HepG2 (cell line): Measurements from ENCODE around the gene TBC1D22A. TPM values are rescaled to one million over a fixed set of nuclear protein-coding genes. Genes with fewer than 3 reads are reported as not detected.
"Not testable (repeated sequence)": the region's sequence is repeated elsewhere in the genome, so short reads cannot be mapped to it uniquely, and the experiment has no call there.

Source experiments
- ATAC-seq: fragments of 200-7000 bp; cut with Tn5 transposase; 3 replicates; pipeline ENCODE4 v1.9.1; 2020; ENCODE audit warnings: mild to moderate bottlenecking, moderate library complexity
- BruUV-seq: library from RNA; stranded (reverse); fragments of 400-500 nt; replicated peaks from 2 replicates; lab custom pipeline; 2021; lab: Mats Ljungman, UMichigan
- CTCF ChIA-PET: fragments of 300-600 bp; formaldehyde crosslinking; extraction: SDS; loops from one replicate; lab custom pipeline; 2021; ENCODE audit warnings: low total read pairs, inconsistent platforms, low intra/inter-chr PET ratio; lab: Yijun Ruan, JAX
- POLR2A ChIA-PET: fragments of 350-600 bp; sonication (Branson Sonifier 250); formaldehyde crosslinking; loops from one replicate; lab custom pipeline; 2020; ENCODE audit warnings: antibody characterized with exemption, inconsistent platforms; lab: Yijun Ruan, JAX
- DNase-seq: peaks from one replicate; pipeline ENCODE4 v3.0.0-alpha.2; 2015; ENCODE audit warnings: low spot score
- FAIRE-seq: peaks from 3 replicates; lab custom pipeline; 2011; peaks lifted over from hg19 to GRCh38; lab: Jason Lieb, UNC
- H2AFZ ChIP-seq: one replicate; pipeline ENCODE4 v1.6.1; 2011; ENCODE audit warnings: low read length, inconsistent platforms
- H3K27ac ChIP-seq: fragments of 300-600 bp; 3 replicates; pipeline ENCODE4 v1.8.0; 2011; ENCODE audit warnings: mixed run types, mild to moderate bottlenecking, mixed read lengths, low read length, inconsistent platforms; ENCODE audit not compliant: insufficient read depth; ENCODE audit errors: extremely low read length
- H3K27me3 ChIP-seq, 2 experiments: fragments of 200-600 bp in 1 of 2; 2 replicates in 1 of 2; 3 replicates in 1 of 2; pipeline versions ENCODE4 v1.6.0 to v1.8.0; 2011; ENCODE audit warnings: low read length in 2 of 2, mild to moderate bottlenecking in 2 of 2, moderate library complexity in 2 of 2, inconsistent platforms in 1 of 2; ENCODE audit not compliant: insufficient read depth in 2 of 2, control insufficient read depth in 1 of 2
- H3K36me3 ChIP-seq, 2 experiments: fragments of 200-600 bp in 1 of 2; replicated peaks in 1 of 2; 2 replicates in 1 of 2; 3 replicates in 1 of 2; pipeline versions ENCODE4 v1.5.1 to v1.8.0; 2011; ENCODE audit warnings: low read length in 2 of 2, inconsistent platforms in 1 of 2; ENCODE audit not compliant: insufficient read depth in 2 of 2, control insufficient read depth in 1 of 2
- H3K4me1 ChIP-seq: 2 replicates; pipeline ENCODE4 v1.5.1; 2012; ENCODE audit warnings: low read length, inconsistent platforms; ENCODE audit not compliant: insufficient read depth
- H3K4me2 ChIP-seq: 2 replicates; pipeline ENCODE4 v1.6.0; 2011; ENCODE audit warnings: low read depth, low read length, inconsistent platforms
- H3K4me3 ChIP-seq, 3 experiments: fragments of 200-600 bp in 1 of 3; sonication (generic), shearing (Covaris generic) in 1 of 3; replicated peaks in 1 of 3; 2 replicates each; pipeline ENCODE4 v1.5.1; 2011 to 2016; ENCODE audit warnings: low read length in 3 of 3, inconsistent platforms in 2 of 3, low read depth in 2 of 3, mild to moderate bottlenecking in 2 of 3, control low read depth in 1 of 3, mixed read lengths in 1 of 3; ENCODE audit not compliant: insufficient read depth in 1 of 3
- H3K79me2 ChIP-seq: one replicate; pipeline ENCODE4 v1.6.1; 2011; ENCODE audit warnings: low read length, inconsistent platforms; ENCODE audit not compliant: insufficient read depth
- H3K9ac ChIP-seq: 2 replicates; pipeline ENCODE4 v1.6.0; 2011; ENCODE audit warnings: mild to moderate bottlenecking, low read depth, low read length, inconsistent platforms; ENCODE audit not compliant: insufficient read depth
- H3K9me3 ChIP-seq: 2 replicates; pipeline ENCODE4 v1.5.1; 2012; ENCODE audit warnings: mild to moderate bottlenecking, low read length
- H4K20me1 ChIP-seq: 2 replicates; pipeline ENCODE4 v1.6.0; 2011; ENCODE audit warnings: inconsistent platforms, mild to moderate bottlenecking, low read length, moderate library complexity; ENCODE audit not compliant: insufficient read depth
- ATM ChIP-seq: fragments of 450-650 bp; IDR thresholded peaks from 2 replicates; pipeline ENCODE4 v1.7.1; 2017; ENCODE audit warnings: mild to moderate bottlenecking, borderline replicate concordance
- CENPBD1 ChIP-seq: sonication (generic); formaldehyde crosslinking; IDR thresholded peaks from 2 replicates; pipeline ENCODE4 v1.8.0; 2022; ENCODE audit warnings: missing genetic modification reagents, low read depth, mild to moderate bottlenecking, borderline replicate concordance
- FOXO1 ChIP-seq: sonication (generic); formaldehyde crosslinking; IDR thresholded peaks from 2 replicates; pipeline ENCODE4 v1.4.0; 2020; ENCODE audit warnings: missing genetic modification reagents
- IRF9 ChIP-seq: sonication (generic); formaldehyde crosslinking; IDR thresholded peaks from 2 replicates; pipeline ENCODE4 v1.8.0; 2022; ENCODE audit warnings: missing genetic modification reagents, mild to moderate bottlenecking, borderline replicate concordance
- KDM5B ChIP-seq: sonication (generic); formaldehyde crosslinking; IDR thresholded peaks from 2 replicates; pipeline ENCODE4 v1.4.0; 2020; ENCODE audit warnings: missing genetic modification reagents, mild to moderate bottlenecking, borderline replicate concordance
- MAX ChIP-seq: IDR thresholded peaks from 2 replicates; pipeline ENCODE4 v1.6.1; 2012; ENCODE audit warnings: inconsistent platforms
- MEIS2 ChIP-seq: sonication (generic); formaldehyde crosslinking; IDR thresholded peaks from 2 replicates; pipeline ENCODE4 v1.9.0; 2021; ENCODE audit warnings: mild to moderate bottlenecking, missing genetic modification reagents
- RAD51 ChIP-seq: fragments of 450-650 bp; IDR thresholded peaks from 2 replicates; pipeline ENCODE4 v1.6.1; 2016; ENCODE audit warnings: borderline replicate concordance
- ZNF468 ChIP-seq: sonication (generic); formaldehyde crosslinking; IDR thresholded peaks from 2 replicates; pipeline ENCODE4 v1.8.0; 2022; ENCODE audit warnings: mild to moderate bottlenecking, moderate library complexity, missing genetic modification reagents
- ZNF563 ChIP-seq: sonication (generic); formaldehyde crosslinking; IDR thresholded peaks from 2 replicates; pipeline ENCODE4 v1.8.0; 2022; ENCODE audit warnings: mild to moderate bottlenecking, moderate library complexity, missing genetic modification reagents
- WGBS: methylation state at CpG from one replicate; pipeline ENCODE4 v1.1.6; 2017; ENCODE audit warnings: low lambda C conversion rate; 5-methylcytosine and 5-hydroxymethylcytosine counted together
- in situ Hi-C: cut with HindIII; loops from 2 replicates; pipeline ENCODE4 v1.10.0; 2017; ENCODE audit warnings: low pct_unique_long_range_greater_than_20kb; ENCODE audit not compliant: extremely low pct_ligation_motif_present
- intact Hi-C: fragments of 100-400 bp; cut with micrococcal nuclease; formaldehyde crosslinking; loops from one replicate; pipeline ENCODE4 v1.10.0; 2022; ENCODE audit not compliant: unreplicated experiment
- polyA plus RNA-seq, 8 experiments: library from polyadenylated mRNA; depleted of rRNA in 3 of 8; stranded (reverse) in 7 of 8; unstranded in 1 of 8; fragments of >200 nt; fragmentation: Illumina TruSeq in 4 of 8; extraction: Trizol in 4 of 8; gene quantifications; 2 replicates each; pipeline versions ENCODE4 v1.2.1 to v1.2.3, GENCODE V29; 2011 to 2016; ENCODE audit warnings: low read depth in 4 of 8, missing spikeins in 1 of 8, mixed read lengths in 1 of 8; ENCODE audit not compliant: insufficient read depth in 1 of 8
- total RNA-seq, 5 experiments: library from RNA; depleted of rRNA; stranded (reverse); fragments of >200 nt; fragmentation: Illumina TruSeq; extraction: Trizol; gene quantifications; 2 replicates each; pipeline ENCODE4 v1.2.3, GENCODE V29; 2016; ENCODE audit warnings: low read depth in 1 of 5

The TBC1D22A gene
- total and polyA plus RNA-seq, 2 of the 13 experiments (the other 11 are each of a cell fraction or from before 2014, with no cell fraction given), result 17.3 to 18.0 TPM

DNA sequence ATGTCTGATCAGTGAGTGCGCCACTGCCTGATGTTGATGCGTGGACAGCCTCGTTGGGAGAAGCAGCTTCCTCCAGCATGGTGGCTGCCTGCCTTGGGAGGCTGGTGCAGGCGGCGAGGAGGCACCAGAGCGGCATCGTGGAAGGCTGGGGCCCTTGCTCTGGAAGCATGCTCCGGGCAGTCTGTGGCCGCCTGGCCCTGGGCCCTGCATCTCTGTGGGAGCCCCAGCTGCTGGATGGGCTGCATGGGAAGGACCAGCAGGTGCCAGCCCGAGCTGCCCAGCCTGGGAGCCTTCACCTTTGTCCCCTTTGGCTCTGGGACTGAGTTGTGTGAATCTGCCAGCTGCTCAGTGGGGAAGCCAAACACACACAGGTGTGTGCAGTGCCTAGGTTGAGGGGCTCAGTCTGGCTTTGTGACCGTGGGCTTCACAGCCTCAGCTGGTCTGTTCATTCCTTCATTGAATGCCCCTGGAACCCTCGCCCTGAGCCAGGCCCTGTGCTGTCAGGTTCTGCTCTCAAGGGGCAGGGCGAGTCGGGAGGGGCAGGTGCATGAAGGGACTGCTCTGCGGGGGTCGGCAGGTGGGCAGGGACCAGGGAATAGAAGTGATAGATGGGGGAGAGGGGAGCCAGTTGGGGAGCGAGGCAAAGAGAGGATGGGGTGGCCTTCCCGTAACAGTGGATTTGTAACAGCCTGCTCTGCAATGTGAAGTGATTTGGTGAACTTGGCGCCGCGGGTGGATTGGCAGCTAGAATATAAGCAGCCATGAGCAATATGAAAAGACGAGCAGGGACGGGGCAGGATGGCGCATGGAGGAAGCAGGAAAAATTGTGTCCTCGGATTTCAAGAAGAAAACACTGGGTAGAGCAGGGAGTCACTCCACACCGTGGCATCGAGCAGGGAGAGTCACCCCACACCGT lies 354.2 kb downstream of the TBC1D22A start (continued):
- no peak for TF ChIP-seq CENPBD1 (CRISPR knock-in tag)

GRCh38 chr22:47117442-47117841 lies 355.0 kb downstream of the TBC1D22A start:
- H3K9ac ChIP-seq, H3K4me2 ChIP-seq, H3K4me3 ChIP-seq, H3K36me3 ChIP-seq, CTCF ChIA-PET, H2AFZ ChIP-seq, BruUV-seq, H3K27ac ChIP-seq, DNase-seq, H3K4me1 ChIP-seq, H3K27me3 ChIP-seq, H3K9me3 ChIP-seq, intact Hi-C loops, H4K20me1 ChIP-seq, in situ Hi-C loops, ATAC-seq, H3K79me2 ChIP-seq, POLR2A ChIA-PET, FAIRE-seq: not testable (repeated sequence)
- WGBS, result over 99% methylated on average over 14 of the region's 18 CpGs

DNA sequence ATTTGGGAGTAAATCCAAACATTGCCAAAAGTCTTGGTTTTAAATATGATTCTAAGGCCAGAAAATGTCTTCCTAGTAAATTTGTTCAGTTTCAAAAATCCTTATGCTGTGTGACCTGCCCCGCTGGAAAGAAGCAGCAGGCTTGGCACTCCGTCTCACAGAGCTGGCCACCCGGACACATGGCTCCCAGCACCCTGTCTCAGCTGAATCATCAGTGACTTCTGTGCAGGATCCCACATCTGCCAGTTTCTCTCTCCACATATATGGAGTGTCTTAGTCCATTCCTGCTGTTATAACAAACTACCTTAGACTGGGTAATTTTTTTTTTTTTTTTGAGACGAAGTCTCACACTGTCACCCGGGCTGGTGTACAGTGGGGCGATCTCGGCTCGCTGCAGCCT lies 356.7 kb downstream of the TBC1D22A start:
- H3K4me3 ChIP-seq, result no peak overlapping the region
- H3K4me2 ChIP-seq, result no peak overlapping the region
- intact Hi-C loops, result no loop called here
- no TSS peak for BruUV-seq
- H3K27me3 ChIP-seq, result no peaks in the 10 kb centered on the region; a peak in 1 of 5 replicates
- 96% methylated on average over 8 of the region's 8 CpGs for WGBS
- H4K20me1 ChIP-seq, result no peaks in the 10 kb centered on the region
- ATAC-seq, result no peak
- H3K36me3 ChIP-seq, result no peaks in the 10 kb centered on the region; a peak in 1 of 5 replicates
- in situ Hi-C loops, result no loop called here
- no peak overlapping the region for H3K9ac ChIP-seq
- TF ChIP-seq MAX (no peak), ATM (no peak), ZNF468 (no peak), IRF9 (CRISPR knock-in tag) (no peak), RAD51 (no peak), KDM5B (no peak), FOXO1 (CRISPR knock-in tag) (no peak), MEIS2 (no peak), ZNF563 (CRISPR knock-in tag) (no peak)
- FAIRE-seq, result no peak
- POLR2A ChIA-PET, result no interaction called here
- H3K27ac ChIP-seq, result no peak overlapping the region
- H2AFZ ChIP-seq, result no peak overlapping the region
- no peaks in the 10 kb centered on the region for H3K9me3 ChIP-seq
- H3K4me1 ChIP-seq, result peaks cover 7% of the 10 kb centered on the region; the same call in 1 of the 2 replicates
- CTCF ChIA-PET, result no interaction called here
- DNase-seq, result no peak
- H3K79me2 ChIP-seq, result no peaks in the 10 kb centered on the region
